GM23338 (cell line): ENCODE results near the gene ETV3. TPM values are rescaled to one million over a fixed set of nuclear protein-coding genes. Genes with fewer than 3 reads are reported as not detected.

Source experiments
- ATAC-seq: fragments of 200-7000 bp; cut with Tn5 transposase; 3 replicates; pipeline ENCODE4 v1.9.1; 2020
- DNase-seq: peaks from one replicate; pipeline ENCODE4 v3.0.0-alpha.2; 2015; ENCODE audit warnings: low spot score
- H2AFZ ChIP-seq: fragments of 200-600 bp; sonication (generic); 2 replicates; pipeline ENCODE4 v1.8.0; 2016; ENCODE audit warnings: antibody characterized with exemption, mild to moderate bottlenecking, moderate library complexity
- H3F3A ChIP-seq: fragments of 200-600 bp; sonication (generic); replicated peaks from 2 replicates; pipeline ENCODE4 v1.8.0; 2017; ENCODE audit warnings: antibody characterized with exemption, mixed run types, low read depth
- H3K27ac ChIP-seq: fragments of 200-600 bp; sonication (generic); 2 replicates; pipeline ENCODE4 v1.6.1; 2016; ENCODE audit warnings: low read depth
- H3K27me3 ChIP-seq: fragments of 200-600 bp; sonication (generic); 2 replicates; pipeline ENCODE4 v1.8.0; 2016; ENCODE audit warnings: mild to moderate bottlenecking, mixed run types, moderate library complexity; ENCODE audit not compliant: insufficient read depth
- H3K36me3 ChIP-seq: fragments of 200-600 bp; sonication (generic); 2 replicates; pipeline ENCODE4 v1.8.0; 2016; ENCODE audit warnings: mild to moderate bottlenecking; ENCODE audit not compliant: insufficient read depth
- H3K4me1 ChIP-seq: fragments of 200-600 bp; sonication (generic); 2 replicates; pipeline ENCODE4 v1.8.0; 2016; ENCODE audit warnings: mild to moderate bottlenecking, moderate library complexity; ENCODE audit not compliant: insufficient read depth
- H3K4me2 ChIP-seq: fragments of 200-600 bp; sonication (generic); 2 replicates; pipeline ENCODE4 v1.7.1; 2017; ENCODE audit warnings: mixed run types
- H3K4me3 ChIP-seq: fragments of 200-600 bp; sonication (generic); 2 replicates; pipeline ENCODE4 v1.6.1; 2016; ENCODE audit warnings: mixed run types
- H3K79me2 ChIP-seq: fragments of 200-600 bp; sonication (generic); replicated peaks from 2 replicates; pipeline ENCODE4 v1.8.0; 2017; ENCODE audit warnings: mild to moderate bottlenecking; ENCODE audit not compliant: insufficient read depth
- H3K9me2 ChIP-seq: fragments of 200-600 bp; sonication (generic); 2 replicates; pipeline ENCODE4 v1.8.0; 2017; ENCODE audit not compliant: insufficient read depth
- H4K20me1 ChIP-seq: fragments of 200-600 bp; sonication (generic); replicated peaks from 2 replicates; pipeline ENCODE4 v1.8.0; 2017; ENCODE audit warnings: mild to moderate bottlenecking; ENCODE audit not compliant: insufficient read depth
- H3K27ac Mint-ChIP-seq: 2 replicates; pipeline ENCODE4 v1.8.0; 2020; ENCODE audit warnings: inconsistent platforms, mild to moderate bottlenecking, moderate library complexity, mixed read lengths
- H3K27me3 Mint-ChIP-seq: 3 replicates; pipeline ENCODE4 v1.8.0; 2022; ENCODE audit warnings: low read depth, mild to moderate bottlenecking, moderate library complexity, mixed read lengths, inconsistent platforms; ENCODE audit not compliant: insufficient read depth, poor library complexity
- H3K36me3 Mint-ChIP-seq: 3 replicates; pipeline ENCODE4 v1.8.0; 2021; ENCODE audit warnings: low read depth, mild to moderate bottlenecking, inconsistent platforms, moderate library complexity, mixed read lengths
- H3K4me1 Mint-ChIP-seq: 3 replicates; pipeline ENCODE4 v1.8.0; 2020; ENCODE audit warnings: mild to moderate bottlenecking, inconsistent platforms, mixed read lengths
- H3K4me3 Mint-ChIP-seq: 3 replicates; pipeline ENCODE4 v1.8.0; 2021; ENCODE audit warnings: moderate library complexity, mild to moderate bottlenecking, inconsistent platforms, mixed read lengths
- H3K9me3 Mint-ChIP-seq: 3 replicates; pipeline ENCODE4 v1.8.0; 2020; ENCODE audit warnings: moderate library complexity, mild to moderate bottlenecking, inconsistent platforms, mixed read lengths
- CREB1 ChIP-seq: fragments of 250-450 bp; sonication (Bioruptor Pico); IDR thresholded peaks from 2 replicates; pipeline ENCODE4 v1.5.0; 2020; ENCODE audit warnings: low read depth, mild to moderate bottlenecking, moderate library complexity
- EZH2phosphoT487 ChIP-seq: fragments of 200-600 bp; sonication (generic); IDR thresholded peaks from one replicate; pipeline ENCODE4 v1.8.1; 2018; ENCODE audit warnings: antibody characterized with exemption; ENCODE audit not compliant: unreplicated experiment
- JUNB ChIP-seq: IDR thresholded peaks from one replicate; pipeline ENCODE4 v1.6.1; 2016; ENCODE audit warnings: antibody characterized with exemption; ENCODE audit not compliant: unreplicated experiment
- POLR2AphosphoS5 ChIP-seq: IDR thresholded peaks from 2 replicates; pipeline ENCODE4 v1.6.1; 2016; ENCODE audit warnings: antibody characterized with exemption, low read depth
- STAT1 ChIP-seq: IDR thresholded peaks from one replicate; pipeline ENCODE4 v1.6.1; 2016; ENCODE audit warnings: antibody characterized with exemption; ENCODE audit not compliant: unreplicated experiment
- polyA plus RNA-seq: library from polyadenylated mRNA; unstranded; fragments of >200 nt; fragmentation: Nextera tagmentation; extraction: Ambion mirVana; gene quantifications from 2 replicates; pipeline ENCODE4 v1.2.1, GENCODE V29; 2016
- total RNA-seq: library from RNA; depleted of rRNA; stranded (reverse); fragments of >200 nt; shearing (Covaris generic); gene quantifications from 2 replicates; pipeline ENCODE4 v1.2.3, GENCODE V29; 2014
- TF ChIP-seq, protein P1 (sequence below): IDR thresholded peaks from 2 replicates; pipeline ENCODE4 v1.6.1; 2016; ENCODE audit warnings: antibody characterized with exemption
- TF ChIP-seq, protein P2 (sequence below), 2 experiments: fragments of 200-600 bp in 1 of 2; sonication (generic) in 1 of 2; conservative IDR thresholded peaks; 2 replicates each; pipeline versions ENCODE4 v1.5.1 to v1.6.1; 2016 to 2017; ENCODE audit warnings: antibody characterized with exemption in 2 of 2, low read depth in 2 of 2, mild to moderate bottlenecking in 2 of 2, moderate library complexity in 1 of 2

The ETV3 gene
- total and polyA plus RNA-seq, 2 experiments from 2014 or later, result 8.1 to 19.6 TPM

DNA sequence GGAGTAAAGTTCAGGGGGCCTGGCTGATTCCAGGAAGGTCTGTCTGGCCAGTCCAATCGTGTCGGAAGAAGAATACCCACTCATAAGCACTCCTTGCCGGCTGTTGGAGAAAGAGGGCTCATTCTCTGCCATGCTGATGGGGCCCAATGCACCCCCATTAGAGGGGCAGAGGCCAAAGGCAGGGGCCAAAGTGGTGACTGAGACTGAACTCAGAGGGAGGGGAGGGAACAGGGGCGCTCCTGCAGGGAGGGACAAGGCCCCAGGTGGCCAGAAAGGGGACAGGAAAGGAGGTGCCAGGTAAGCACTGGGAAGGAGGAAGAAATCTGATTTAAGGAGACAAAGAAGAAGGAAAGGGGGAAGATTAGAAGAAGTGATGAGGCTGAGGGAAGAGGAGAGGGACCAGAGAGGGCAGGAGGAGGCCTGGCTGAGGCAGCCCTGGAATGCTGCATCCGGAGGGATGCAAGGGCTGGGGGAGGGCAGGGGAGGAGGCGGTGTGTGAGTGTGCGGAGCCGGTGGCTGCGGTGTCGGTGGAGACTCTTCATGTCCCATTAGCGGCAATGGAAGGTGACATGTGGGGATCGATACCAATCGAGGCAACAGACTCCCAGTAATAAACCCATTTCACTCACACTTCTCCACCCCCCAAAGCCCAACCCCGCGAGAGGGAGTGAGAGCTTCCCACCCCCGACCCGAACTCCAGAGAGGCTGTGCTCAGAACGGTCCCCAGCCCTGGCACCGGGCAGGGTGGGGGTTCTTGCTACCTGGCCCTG lies 26.6 kb downstream of the ETV3 start:
- peak; percentile 83 for DNase-seq
- H3K4me3 Mint-ChIP-seq, result peak overlapping the region; percentile 28; the same call in 1 of the 3 replicates
- peak overlapping the region; percentile 96 for H2AFZ ChIP-seq
- peak overlapping the region; percentile 76 for H3K4me2 ChIP-seq
- H3K27ac Mint-ChIP-seq, result no peak overlapping the region; the same call in 1 of the 2 replicates
- no peaks in the 10 kb centered on the region; the same call in 1 of the 3 replicates for H3K9me3 Mint-ChIP-seq
- no peak for TF ChIP-seq POLR2AphosphoS5
- TF ChIP-seq, protein P1, sequence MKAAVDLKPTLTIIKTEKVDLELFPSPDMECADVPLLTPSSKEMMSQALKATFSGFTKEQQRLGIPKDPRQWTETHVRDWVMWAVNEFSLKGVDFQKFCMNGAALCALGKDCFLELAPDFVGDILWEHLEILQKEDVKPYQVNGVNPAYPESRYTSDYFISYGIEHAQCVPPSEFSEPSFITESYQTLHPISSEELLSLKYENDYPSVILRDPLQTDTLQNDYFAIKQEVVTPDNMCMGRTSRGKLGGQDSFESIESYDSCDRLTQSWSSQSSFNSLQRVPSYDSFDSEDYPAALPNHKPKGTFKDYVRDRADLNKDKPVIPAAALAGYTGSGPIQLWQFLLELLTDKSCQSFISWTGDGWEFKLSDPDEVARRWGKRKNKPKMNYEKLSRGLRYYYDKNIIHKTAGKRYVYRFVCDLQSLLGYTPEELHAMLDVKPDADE, result no peak
- TF ChIP-seq JUNB, result no peak
- TF ChIP-seq CREB1 (CRISPR knock-in tag), result no peak
- TF ChIP-seq, protein P2, sequence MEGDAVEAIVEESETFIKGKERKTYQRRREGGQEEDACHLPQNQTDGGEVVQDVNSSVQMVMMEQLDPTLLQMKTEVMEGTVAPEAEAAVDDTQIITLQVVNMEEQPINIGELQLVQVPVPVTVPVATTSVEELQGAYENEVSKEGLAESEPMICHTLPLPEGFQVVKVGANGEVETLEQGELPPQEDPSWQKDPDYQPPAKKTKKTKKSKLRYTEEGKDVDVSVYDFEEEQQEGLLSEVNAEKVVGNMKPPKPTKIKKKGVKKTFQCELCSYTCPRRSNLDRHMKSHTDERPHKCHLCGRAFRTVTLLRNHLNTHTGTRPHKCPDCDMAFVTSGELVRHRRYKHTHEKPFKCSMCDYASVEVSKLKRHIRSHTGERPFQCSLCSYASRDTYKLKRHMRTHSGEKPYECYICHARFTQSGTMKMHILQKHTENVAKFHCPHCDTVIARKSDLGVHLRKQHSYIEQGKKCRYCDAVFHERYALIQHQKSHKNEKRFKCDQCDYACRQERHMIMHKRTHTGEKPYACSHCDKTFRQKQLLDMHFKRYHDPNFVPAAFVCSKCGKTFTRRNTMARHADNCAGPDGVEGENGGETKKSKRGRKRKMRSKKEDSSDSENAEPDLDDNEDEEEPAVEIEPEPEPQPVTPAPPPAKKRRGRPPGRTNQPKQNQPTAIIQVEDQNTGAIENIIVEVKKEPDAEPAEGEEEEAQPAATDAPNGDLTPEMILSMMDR (conservative IDR thresholded peaks at IDR 0.05; ENCODE audit: low read depth in 2 of 2), result no peak
- TF ChIP-seq EZH2phosphoT487, result no peak
- H3K4me1 Mint-ChIP-seq, result peaks cover 66% of the 10 kb centered on the region
- peaks cover 59% of the 10 kb centered on the region for H3K4me1 ChIP-seq
- peaks cover 30% of the 10 kb centered on the region for H3K27me3 Mint-ChIP-seq
- peak overlapping the region; percentile 46 for H3K4me3 ChIP-seq
- no peaks in the 10 kb centered on the region for H3K9me2 ChIP-seq
- peak; percentile 74 for ATAC-seq
- peaks cover 9% of the 10 kb centered on the region; the same call in 1 of the 2 replicates for H3F3A ChIP-seq
- H3K27me3 ChIP-seq, result peaks cover 12% of the 10 kb centered on the region
- H3K79me2 ChIP-seq, result no peaks in the 10 kb centered on the region
- H4K20me1 ChIP-seq, result no peaks in the 10 kb centered on the region
- no peaks in the 10 kb centered on the region for H3K36me3 ChIP-seq
- no peaks in the 10 kb centered on the region; the same call in 2 of the 3 replicates for H3K36me3 Mint-ChIP-seq
- H3K27ac ChIP-seq, result no peak overlapping the region

DNA sequence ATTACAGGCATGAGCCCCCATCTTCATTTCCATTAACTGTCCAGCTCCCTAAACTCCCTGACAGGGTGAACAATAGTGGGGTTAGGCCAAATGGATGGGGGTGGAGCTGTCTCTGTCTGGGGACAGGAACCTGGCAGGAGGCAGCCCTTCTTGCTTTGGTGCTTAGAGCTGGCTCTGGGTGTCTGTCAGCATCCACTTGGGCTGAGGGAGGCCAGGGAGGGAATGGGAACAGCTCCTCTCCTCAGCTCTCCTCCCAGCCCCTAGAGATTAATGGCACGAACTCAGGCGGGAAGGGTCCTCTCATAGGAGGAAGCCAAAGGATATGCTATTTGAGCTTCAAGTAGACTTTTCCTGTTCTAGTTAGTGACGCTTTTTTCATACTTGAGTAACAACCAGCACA lies 27.5 kb downstream of the ETV3 start:
- Mint-ChIP-seq H3K4me1 (peaks cover 61% of the 10 kb centered on the region), H3K27ac (no peak overlapping the region), H3K36me3 (no peaks in the 10 kb centered on the region; the same call in 2 of the 3 replicates), H3K9me3 (no peaks in the 10 kb centered on the region; the same call in 1 of the 3 replicates), H3K27me3 (peaks cover 30% of the 10 kb centered on the region), H3K4me3 (no peak overlapping the region)
- peaks cover 50% of the 10 kb centered on the region for H3K4me1 ChIP-seq
- peak overlapping the region; percentile 96; the same call in 1 of the 2 replicates for H2AFZ ChIP-seq
- peaks cover 12% of the 10 kb centered on the region for H3K27me3 ChIP-seq
- no peaks in the 10 kb centered on the region for H4K20me1 ChIP-seq
- no peaks in the 10 kb centered on the region for H3K79me2 ChIP-seq
- H3K4me3 ChIP-seq, result no peak overlapping the region
- TF ChIP-seq STAT1 (no peak), POLR2AphosphoS5 (no peak)
- H3K27ac ChIP-seq, result no peak overlapping the region
- H3K4me2 ChIP-seq, result peak overlapping the region; percentile 76; the same call in 1 of the 2 replicates
- H3F3A ChIP-seq, result peaks cover 6% of the 10 kb centered on the region; the same call in 1 of the 2 replicates
- H3K9me2 ChIP-seq, result no peaks in the 10 kb centered on the region
- ATAC-seq (no peak), DNase-seq (no peak)
- H3K36me3 ChIP-seq, result no peaks in the 10 kb centered on the region
